D721Med (cell line): Measurements from ENCODE around the gene PRKRIP1.

Experiments
- DNase-seq: peaks from one replicate; pipeline ENCODE4 v3.0.0; 2011; ENCODE audit warnings: low spot score; ENCODE audit not compliant: insufficient read length
- FAIRE-seq: peaks from 2 replicates; lab custom pipeline; 2011; peaks lifted over from hg19 to GRCh38; lab: Jason Lieb, UNC
- TF ChIP-seq, protein P1 (sequence below): IDR thresholded peaks from 2 replicates; pipeline ENCODE4 v1.5.1; 2012; ENCODE audit warnings: mild to moderate bottlenecking, control low read depth; ENCODE audit not compliant: insufficient read depth; ENCODE audit errors: missing control alignments

PRKRIP1 gene

GRCh38 chr7:102426268-102427018, 30.3 kb downstream of the PRKRIP1 start:
- FAIRE-seq (no peak), DNase-seq (peak; percentile 6)
- TF ChIP-seq, protein P1, sequence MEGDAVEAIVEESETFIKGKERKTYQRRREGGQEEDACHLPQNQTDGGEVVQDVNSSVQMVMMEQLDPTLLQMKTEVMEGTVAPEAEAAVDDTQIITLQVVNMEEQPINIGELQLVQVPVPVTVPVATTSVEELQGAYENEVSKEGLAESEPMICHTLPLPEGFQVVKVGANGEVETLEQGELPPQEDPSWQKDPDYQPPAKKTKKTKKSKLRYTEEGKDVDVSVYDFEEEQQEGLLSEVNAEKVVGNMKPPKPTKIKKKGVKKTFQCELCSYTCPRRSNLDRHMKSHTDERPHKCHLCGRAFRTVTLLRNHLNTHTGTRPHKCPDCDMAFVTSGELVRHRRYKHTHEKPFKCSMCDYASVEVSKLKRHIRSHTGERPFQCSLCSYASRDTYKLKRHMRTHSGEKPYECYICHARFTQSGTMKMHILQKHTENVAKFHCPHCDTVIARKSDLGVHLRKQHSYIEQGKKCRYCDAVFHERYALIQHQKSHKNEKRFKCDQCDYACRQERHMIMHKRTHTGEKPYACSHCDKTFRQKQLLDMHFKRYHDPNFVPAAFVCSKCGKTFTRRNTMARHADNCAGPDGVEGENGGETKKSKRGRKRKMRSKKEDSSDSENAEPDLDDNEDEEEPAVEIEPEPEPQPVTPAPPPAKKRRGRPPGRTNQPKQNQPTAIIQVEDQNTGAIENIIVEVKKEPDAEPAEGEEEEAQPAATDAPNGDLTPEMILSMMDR, result no peak

DNA sequence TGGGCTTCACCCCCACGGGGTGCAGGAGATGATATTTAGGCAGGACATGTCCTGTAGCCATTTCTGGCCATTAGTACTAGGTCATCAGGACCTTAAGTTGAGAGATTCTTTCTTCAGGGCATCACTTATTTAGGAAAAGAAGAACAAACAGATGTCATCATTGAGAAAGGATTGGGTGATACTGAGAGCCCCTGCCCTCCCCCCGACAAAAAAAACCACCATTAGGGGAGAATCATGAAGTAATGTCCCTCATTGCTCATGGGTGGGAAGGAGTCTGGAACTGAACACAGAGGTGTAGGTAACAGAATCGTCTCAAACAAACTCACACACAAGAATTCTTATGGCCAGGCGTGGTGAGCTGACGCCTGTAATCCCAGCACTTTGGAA, 30.8 kb downstream of the PRKRIP1 start:
- TF ChIP-seq, protein P1, result no peak

GRCh38 chr7:102429141-102429899, 33.2 kb downstream of the PRKRIP1 start:
- FAIRE-seq, result no peak
- DNase-seq, result peak; percentile 5
- TF ChIP-seq, protein P1, result no peak

More for the DNA sequence above, 30.8 kb downstream of the PRKRIP1 start:
- FAIRE-seq, result no peak
- DNase-seq, result no peak

DNA sequence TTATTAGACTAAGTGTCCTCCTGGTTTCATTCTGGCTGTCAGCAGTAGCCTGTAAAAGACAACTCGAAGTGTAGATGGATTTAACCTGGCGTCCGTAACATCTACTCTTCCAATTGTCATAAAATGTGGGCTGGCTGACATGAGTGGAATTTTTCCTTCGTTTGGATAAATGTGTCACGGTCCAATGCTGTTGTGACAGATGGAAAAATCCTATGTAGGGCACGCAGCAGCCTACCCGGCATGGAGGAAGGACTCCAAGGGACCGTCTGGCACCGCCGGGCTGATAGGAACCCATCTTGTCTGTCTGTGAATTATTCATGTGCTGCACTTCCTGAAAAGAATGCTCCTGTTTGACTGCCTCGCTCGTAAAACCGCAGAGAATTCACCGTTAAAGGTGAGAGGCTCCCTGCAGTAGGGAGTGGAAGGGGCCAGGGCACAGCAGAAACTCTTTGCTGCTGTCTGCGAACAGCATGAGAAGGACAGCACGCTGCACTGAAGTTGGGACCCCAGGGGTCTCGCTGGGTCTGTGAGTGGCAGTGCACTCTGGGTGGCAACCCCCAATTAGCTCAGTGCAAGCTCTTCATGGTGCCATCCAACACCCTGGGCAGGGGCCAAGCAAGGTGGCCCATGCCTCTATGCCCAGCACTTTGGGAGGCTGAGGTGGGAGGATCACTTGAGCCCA, 35.6 kb downstream of the PRKRIP1 start:
- DNase-seq (no peak), FAIRE-seq (no peak)
- TF ChIP-seq, protein P1, result no peak

- DNase-seq, result no peak
- TF ChIP-seq, protein P1, result no peak
- FAIRE-seq, result no peak
These were observed 36.5 kb downstream of the PRKRIP1 start for GRCh38 chr7:102432442-102433218.

- FAIRE-seq, result no peak
- TF ChIP-seq, protein P1, result no peak
- DNase-seq, result peak; percentile 80
These were observed 37.3 kb downstream of the PRKRIP1 start, which contains the start of gene ORAI2 for GRCh38 chr7:102433219-102434038. Gene ORAI2, plus strand, starts transcription at chr7:102433575. Its CDS starts 5,382 bp downstream, at chr7:102438957.
